B cell (primary cell): ENCODE measurements around the gene CAPZB. TPM values are rescaled to one million over a fixed set of nuclear protein-coding genes. Genes with fewer than 3 reads are reported as not detected.

Experiments
- ATAC-seq: fragments of 200-7000 bp; cut with Tn5 transposase; one replicate; pipeline ENCODE4 v1.10.0; 2021; ENCODE audit warnings: low read depth, mild to moderate bottlenecking, moderate number of reproducible peaks, moderate library complexity
- CTCF ChIA-PET: fragments of 350-600 bp; sonication (Branson Sonifier 250); formaldehyde crosslinking; loops from one replicate; lab custom pipeline; 2021; ENCODE audit warnings: antibody characterized with exemption, inconsistent platforms; lab: Charles Lee
- POLR2A ChIA-PET: fragments of 350-600 bp; sonication (Branson Sonifier 250); formaldehyde crosslinking; loops from one replicate; lab custom pipeline; 2021; ENCODE audit warnings: antibody characterized with exemption; lab: Charles Lee
- DNase-seq: peaks from one replicate; pipeline ENCODE4 v3.0.0; 2013
- H2AFZ ChIP-seq: 2 replicates; pipeline ENCODE4 v1.6.1; 2012; ENCODE audit warnings: mild to moderate bottlenecking, low read depth, low read length; ENCODE audit not compliant: insufficient read depth, poor library complexity, severe bottlenecking
- H3K27ac ChIP-seq, 2 donors: 1 replicate in 1 of 2; 2 replicates in 1 of 2; pipeline ENCODE4 v1.5.1; 2012 to 2013; ENCODE audit warnings: low read length in 2 of 2, mild to moderate bottlenecking in 2 of 2, moderate library complexity in 1 of 2
- H3K27me3 ChIP-seq, 4 experiments: fragments of 200-600 bp in 1 of 4; sonication (generic) in 1 of 4; replicated peaks in 1 of 4; 1 replicate in 2 of 4; 2 replicates in 2 of 4; pipeline versions ENCODE4 v1.6.1 to v1.7.0; 2013 to 2016; ENCODE audit warnings: low read length in 3 of 4, mild to moderate bottlenecking in 2 of 4, mixed read lengths in 1 of 4, moderate library complexity in 1 of 4; ENCODE audit not compliant: insufficient read depth in 4 of 4, control insufficient read depth in 3 of 4; ENCODE audit errors: control extremely low read depth in 1 of 4
- H3K36me3 ChIP-seq, 2 experiments: replicated peaks in 1 of 2; 1 replicate in 1 of 2; 2 replicates in 1 of 2; pipeline versions ENCODE4 v1.6.1 to v1.7.1; 2013; ENCODE audit warnings: low read length in 1 of 2; ENCODE audit not compliant: insufficient read depth in 2 of 2, control insufficient read depth in 1 of 2; ENCODE audit errors: control extremely low read depth in 1 of 2, extremely low read depth in 1 of 2
- H3K4me1 ChIP-seq, 2 donors: fragments of 200-600 bp in 1 of 2; sonication (generic) in 1 of 2; 1 replicate in 1 of 2; 2 replicates in 1 of 2; pipeline versions ENCODE4 v1.5.1 to v1.6.1; 2013 to 2017; ENCODE audit warnings: low read length in 2 of 2; ENCODE audit not compliant: control insufficient read depth in 2 of 2, insufficient read depth in 2 of 2
- H3K4me2 ChIP-seq: replicated peaks from 2 replicates; pipeline ENCODE3; 2012; ENCODE audit warnings: mild to moderate bottlenecking, low read depth, low read length; ENCODE audit not compliant: poor library complexity, severe bottlenecking
- H3K4me3 ChIP-seq, 5 experiments: fragments of 200-600 bp in 1 of 5; sonication (generic) in 1 of 5; 1 replicate in 3 of 5; 2 replicates in 2 of 5; pipeline versions ENCODE4 v1.5.1 to v1.7.0; 2011 to 2016; ENCODE audit warnings: low read length in 4 of 5, mild to moderate bottlenecking in 4 of 5, low read depth in 2 of 5, control low read depth in 1 of 5, moderate library complexity in 1 of 5; ENCODE audit not compliant: insufficient read depth in 1 of 5; ENCODE audit errors: control extremely low read depth in 1 of 5, extremely low read depth in 1 of 5
- H3K79me2 ChIP-seq: fragments of 200-600 bp; sonication (generic); one replicate; pipeline ENCODE4 v1.6.0; 2016; ENCODE audit warnings: low read length; ENCODE audit not compliant: control insufficient read depth, insufficient read depth
- H3K9ac ChIP-seq: fragments of 200-600 bp; sonication (generic); 2 replicates; pipeline ENCODE4 v1.6.1; 2017; ENCODE audit warnings: mild to moderate bottlenecking, low read length, moderate library complexity
- H3K9me3 ChIP-seq, 3 donors: one replicate each; pipeline versions ENCODE4 v1.6.1 to v1.7.1; 2013; ENCODE audit warnings: low read length in 2 of 3; ENCODE audit not compliant: control insufficient read depth in 2 of 3, insufficient read depth in 1 of 3; ENCODE audit errors: control extremely low read depth in 1 of 3
- H4K20me1 ChIP-seq: 2 replicates; pipeline ENCODE4 v1.6.0; 2012; ENCODE audit warnings: mild to moderate bottlenecking, low read length; ENCODE audit not compliant: insufficient read depth, control insufficient read depth, poor library complexity, severe bottlenecking
- H3K27ac Mint-ChIP-seq: one replicate; pipeline ENCODE4 v1.8.0; 2021; ENCODE audit warnings: mixed read lengths
- H3K27me3 Mint-ChIP-seq: one replicate; pipeline ENCODE4 v1.8.0; 2021; ENCODE audit warnings: mixed read lengths
- H3K4me1 Mint-ChIP-seq: one replicate; pipeline ENCODE4 v1.8.0; 2021; ENCODE audit warnings: mixed read lengths
- H3K4me3 Mint-ChIP-seq: one replicate; pipeline ENCODE4 v1.8.0; 2021; ENCODE audit warnings: mixed read lengths
- H3K9me3 Mint-ChIP-seq: one replicate; pipeline ENCODE4 v1.8.0; 2022; ENCODE audit warnings: mixed read lengths; ENCODE audit not compliant: insufficient read depth
- EZH2 ChIP-seq: IDR thresholded peaks from 2 replicates; pipeline ENCODE4 v1.6.1; 2012; ENCODE audit warnings: borderline replicate concordance, low read depth, mild to moderate bottlenecking, moderate library complexity, low read length; ENCODE audit not compliant: insufficient read depth, poor library complexity, severe bottlenecking
- WGBS: methylation state at CpG from one replicate; pipeline ENCODE4 v1.1.5; 2013; ENCODE audit warnings: missing lambda C conversion rate; ENCODE audit not compliant: insufficient coverage; 5-methylcytosine and 5-hydroxymethylcytosine counted together
- intact Hi-C: fragments of 100-400 bp; cut with micrococcal nuclease; formaldehyde crosslinking; loops from one replicate; pipeline ENCODE4 v1.10.0; 2022
- polyA plus RNA-seq: library from polyadenylated mRNA; depleted of rRNA; stranded (reverse); fragments of >200 nt; gene quantifications from 2 replicates; pipeline ENCODE4 v1.2.3, GENCODE V29; 2012
- total RNA-seq, 2 donors: library from RNA; stranded (reverse); fragments of 120-200 nt in 1 of 2; gene quantifications; 1 replicate in 1 of 2; 2 replicates in 1 of 2; pipeline versions ENCODE4 v1.2.3 to v1.2.4, GENCODE V29; 2013 to 2022
- TF ChIP-seq, protein P1 (sequence below): fragments of 200-600 bp; IDR thresholded peaks from one replicate; pipeline ENCODE4 v1.8.0; 2022; ENCODE audit warnings: antibody characterized with exemption, mild to moderate bottlenecking

Gene CAPZB
- total and polyA plus RNA-seq, 2 donors (not counting 1 experiment from before 2014, with no cell fraction given), result 126 to 193 TPM

DNA sequence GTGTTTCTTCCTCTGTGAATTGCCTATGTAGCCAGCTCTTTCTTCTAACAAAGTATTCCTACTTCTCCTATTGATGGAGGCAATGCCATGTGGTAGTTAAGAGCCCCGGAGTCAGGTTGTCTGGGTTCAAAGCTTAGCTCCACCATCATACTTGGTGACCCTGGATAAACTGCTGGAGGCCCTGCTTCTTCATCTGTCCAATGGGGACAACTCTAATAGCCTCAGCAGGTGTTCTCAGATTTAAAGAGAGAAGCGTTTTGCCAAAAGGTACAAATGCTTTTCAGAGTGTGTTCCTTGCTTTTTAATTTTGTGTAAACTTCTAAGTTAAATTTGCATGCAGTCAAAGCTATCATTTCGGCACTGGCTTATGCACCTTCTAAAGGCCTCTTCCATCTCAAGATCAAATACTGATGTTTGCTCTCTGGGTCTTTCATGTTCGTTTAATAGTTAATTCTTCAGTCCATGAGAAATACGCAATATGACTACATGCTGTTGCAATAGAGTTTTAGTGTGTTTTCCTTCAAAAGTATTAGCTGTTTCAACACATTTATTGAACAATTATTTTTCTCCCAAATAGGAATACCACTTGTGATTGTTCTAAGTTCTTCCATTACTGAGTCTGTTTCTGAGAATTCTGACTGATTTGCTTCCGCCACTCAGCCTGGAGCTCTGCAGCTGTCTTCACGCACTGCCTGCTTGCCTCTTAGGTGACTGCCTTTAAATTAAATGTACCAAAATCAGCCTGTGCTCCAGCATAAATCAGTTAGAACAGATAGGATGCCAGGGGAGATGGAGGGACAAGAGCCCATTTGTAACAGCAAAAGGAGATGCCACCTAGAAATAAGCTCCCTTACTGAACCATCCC, 75.6 kb downstream of the CAPZB start:
- intact Hi-C loops, result no loop called here
- Histone ChIP-seq H3K27ac (no peak overlapping the region), H3K36me3 (peaks cover 1 to 44% of the 10 kb centered on the region in 2 experiments), H3K9me3 (no peaks in the 10 kb centered on the region), H3K4me3 (no peak overlapping the region), H3K27me3 (no peaks in the 10 kb centered on the region), H2AFZ (no peak overlapping the region), H4K20me1 (peaks cover 98% of the 10 kb centered on the region), H3K4me2 (no peak overlapping the region), H3K4me1 (peaks cover 18 to 24% of the 10 kb centered on the region in 2 donors), H3K9ac (no peak overlapping the region), H3K79me2 (peaks cover 99% of the 10 kb centered on the region)
- ChIA-PET POLR2A (no interaction called here), CTCF (interaction anchor here (1.0 to 1.9 kb wide), 3 partner anchors 17 to 21 kb away, joined by 3 to 5 read pairs (median 4); no protein-coding TSS in a partner anchor)
- Mint-ChIP-seq H3K4me1 (peaks cover 55% of the 10 kb centered on the region), H3K9me3 (no peaks in the 10 kb centered on the region), H3K27me3 (no peaks in the 10 kb centered on the region), H3K27ac (no peak overlapping the region), H3K4me3 (no peak overlapping the region)
- TF ChIP-seq EZH2, result no peak
- TF ChIP-seq, protein P1, sequence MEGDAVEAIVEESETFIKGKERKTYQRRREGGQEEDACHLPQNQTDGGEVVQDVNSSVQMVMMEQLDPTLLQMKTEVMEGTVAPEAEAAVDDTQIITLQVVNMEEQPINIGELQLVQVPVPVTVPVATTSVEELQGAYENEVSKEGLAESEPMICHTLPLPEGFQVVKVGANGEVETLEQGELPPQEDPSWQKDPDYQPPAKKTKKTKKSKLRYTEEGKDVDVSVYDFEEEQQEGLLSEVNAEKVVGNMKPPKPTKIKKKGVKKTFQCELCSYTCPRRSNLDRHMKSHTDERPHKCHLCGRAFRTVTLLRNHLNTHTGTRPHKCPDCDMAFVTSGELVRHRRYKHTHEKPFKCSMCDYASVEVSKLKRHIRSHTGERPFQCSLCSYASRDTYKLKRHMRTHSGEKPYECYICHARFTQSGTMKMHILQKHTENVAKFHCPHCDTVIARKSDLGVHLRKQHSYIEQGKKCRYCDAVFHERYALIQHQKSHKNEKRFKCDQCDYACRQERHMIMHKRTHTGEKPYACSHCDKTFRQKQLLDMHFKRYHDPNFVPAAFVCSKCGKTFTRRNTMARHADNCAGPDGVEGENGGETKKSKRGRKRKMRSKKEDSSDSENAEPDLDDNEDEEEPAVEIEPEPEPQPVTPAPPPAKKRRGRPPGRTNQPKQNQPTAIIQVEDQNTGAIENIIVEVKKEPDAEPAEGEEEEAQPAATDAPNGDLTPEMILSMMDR, result no peak
- DNase-seq (no peak), ATAC-seq (no peak)
- WGBS, result 95% methylated on average over 3 of the region's 7 CpGs
